Endothelial cell of umbilical vein (primary cell): ENCODE data around the gene ATPAF1. TPM values are rescaled to one million over a fixed set of nuclear protein-coding genes. Genes with fewer than 3 reads are reported as not detected.

Experiments
- BruUV-seq: library from RNA; stranded (reverse); fragments of 400-500 nt; replicated peaks from 2 replicates; lab custom pipeline; 2021; lab: Mats Ljungman, UMichigan
- CTCF ChIA-PET: fragments of 300-600, 350-600 bp; sonication (Branson Sonifier 250); formaldehyde crosslinking; loops from one replicate; lab custom pipeline; 2021; ENCODE audit warnings: antibody characterized with exemption, inconsistent platforms; lab: Charles Lee
- POLR2A ChIA-PET: fragments of 300-600, 350-600 bp; sonication (Branson Sonifier 250); formaldehyde crosslinking; loops from one replicate; lab custom pipeline; 2021; ENCODE audit warnings: antibody characterized with exemption, inconsistent platforms; lab: Charles Lee
- DNase-seq: peaks from one replicate; pipeline ENCODE4 v3.0.0-alpha.2; 2011; ENCODE audit warnings: low read depth, low spot score
- FAIRE-seq: peaks from 2 replicates; lab custom pipeline; 2011; peaks lifted over from hg19 to GRCh38; lab: Jason Lieb, UNC
- H2AFZ ChIP-seq: 2 replicates; pipeline ENCODE4 v1.6.0; 2012; ENCODE audit warnings: low read depth, low read length, control low read depth, inconsistent platforms
- H3K27ac ChIP-seq: 2 replicates; pipeline ENCODE4 v1.5.1; 2011; ENCODE audit warnings: low read depth, mild to moderate bottlenecking, control low read depth, low read length, moderate library complexity; ENCODE audit not compliant: insufficient read depth
- H3K27me3 ChIP-seq, 2 experiments: 2 replicates each; pipeline versions ENCODE4 v1.6.0 to v1.6.1; 2011; ENCODE audit warnings: low read length in 2 of 2, mixed read lengths in 1 of 2; ENCODE audit not compliant: control insufficient read depth in 2 of 2, insufficient read depth in 2 of 2
- H3K36me3 ChIP-seq, 2 experiments: 2 replicates in 1 of 2; 3 replicates in 1 of 2; pipeline ENCODE4 v1.5.1; 2011; ENCODE audit warnings: low read length in 2 of 2, mild to moderate bottlenecking in 1 of 2, moderate library complexity in 1 of 2; ENCODE audit not compliant: control insufficient read depth in 2 of 2, insufficient read depth in 2 of 2; ENCODE audit errors: extremely low read depth in 1 of 2
- H3K4me1 ChIP-seq: 3 replicates; pipeline ENCODE4 v1.5.1; 2011; ENCODE audit warnings: mild to moderate bottlenecking, low read length; ENCODE audit not compliant: control insufficient read depth, insufficient read depth; ENCODE audit errors: extremely low read depth
- H3K4me2 ChIP-seq: 2 replicates; pipeline ENCODE4 v1.6.1; 2011; ENCODE audit warnings: low read length, control low read depth, mixed read lengths; ENCODE audit not compliant: insufficient read depth
- H3K4me3 ChIP-seq, 3 experiments: fragments of 200-600 bp in 1 of 3; sonication (generic), shearing (Covaris generic) in 1 of 3; replicated peaks in 1 of 3; 2 replicates each; pipeline ENCODE4 v1.5.1; 2011 to 2016; ENCODE audit warnings: control low read depth in 3 of 3, low read length in 3 of 3, mild to moderate bottlenecking in 2 of 3, inconsistent platforms in 1 of 3, low read depth in 1 of 3, moderate library complexity in 1 of 3; ENCODE audit not compliant: insufficient read depth in 1 of 3
- H3K79me2 ChIP-seq: 2 replicates; pipeline ENCODE4 v1.6.0; 2012; ENCODE audit warnings: low read length, inconsistent platforms; ENCODE audit not compliant: control insufficient read depth, insufficient read depth
- H3K9ac ChIP-seq: replicated peaks from 2 replicates; pipeline ENCODE3; 2011; ENCODE audit warnings: low read length, control low read depth; ENCODE audit not compliant: insufficient read depth; ENCODE audit errors: extremely low read depth
- H3K9me1 ChIP-seq: replicated peaks from 3 replicates; pipeline ENCODE4 v1.6.0; 2011; ENCODE audit warnings: mild to moderate bottlenecking, low read length; ENCODE audit not compliant: control insufficient read depth, insufficient read depth; ENCODE audit errors: extremely low read depth
- H3K9me3 ChIP-seq: replicated peaks from 2 replicates; pipeline ENCODE4 v1.5.1; 2012; ENCODE audit warnings: low read length, inconsistent platforms; ENCODE audit not compliant: control insufficient read depth, insufficient read depth
- H4K20me1 ChIP-seq: replicated peaks from 2 replicates; pipeline ENCODE3; 2011; ENCODE audit warnings: mild to moderate bottlenecking, low read length; ENCODE audit not compliant: control insufficient read depth, insufficient read depth; ENCODE audit errors: extremely low read depth
- EZH2 ChIP-seq: IDR thresholded peaks from 2 replicates; pipeline ENCODE4 v1.6.1; 2012; ENCODE audit warnings: borderline replicate concordance, low read depth, mild to moderate bottlenecking, moderate library complexity, low read length, inconsistent platforms; ENCODE audit not compliant: severe bottlenecking
- FOS ChIP-seq: IDR thresholded peaks from 2 replicates; pipeline ENCODE4 v1.6.1; 2011; ENCODE audit warnings: mild to moderate bottlenecking, low read length, moderate library complexity, borderline replicate concordance; ENCODE audit not compliant: insufficient read depth
- GATA2 ChIP-seq: IDR thresholded peaks from 2 replicates; pipeline ENCODE4 v1.7.0; 2011; ENCODE audit warnings: low read depth, mild to moderate bottlenecking, moderate library complexity, mixed read lengths, low read length; ENCODE audit not compliant: insufficient read length, insufficient read depth
- JUN ChIP-seq: IDR thresholded peaks from 2 replicates; pipeline ENCODE4 v1.6.1; 2011; ENCODE audit warnings: borderline replicate concordance, low read depth; ENCODE audit not compliant: insufficient read length, insufficient read depth
- MYC ChIP-seq: IDR thresholded peaks from one replicate; pipeline ENCODE4 v1.6.1; 2011; ENCODE audit warnings: mild to moderate bottlenecking, low read depth, low read length
- POLR2A ChIP-seq: IDR thresholded peaks from 2 replicates; pipeline ENCODE4 v1.6.1; 2012; ENCODE audit warnings: low read depth, mild to moderate bottlenecking, control low read depth, low read length
- POLR2AphosphoS5 ChIP-seq: IDR thresholded peaks from 2 replicates; pipeline ENCODE4 v1.6.1; 2012; ENCODE audit warnings: low read depth, mild to moderate bottlenecking, control low read depth, low read length, moderate library complexity; ENCODE audit not compliant: insufficient read depth
- dilution Hi-C: fragments of 300-500 bp; cut with MboI; formaldehyde crosslinking; loops from one replicate; pipeline ENCODE4 v1.15.0; 2019; ENCODE audit warnings: low sequenced_read_pairs; ENCODE audit not compliant: extremely low pct_ligation_motif_present
- intact Hi-C: fragments of 100-400 bp; cut with micrococcal nuclease; formaldehyde crosslinking; loops from one replicate; pipeline ENCODE4 v1.10.0; 2022
- polyA plus RNA-seq, 4 experiments: library from polyadenylated mRNA; depleted of rRNA in 3 of 4; stranded (reverse) in 3 of 4; unstranded in 1 of 4; fragments of >200 nt; gene quantifications; 2 replicates each; pipeline versions ENCODE4 v1.2.1 to v1.2.3, GENCODE V29; 2011 to 2012; ENCODE audit warnings: missing spikeins in 1 of 4
- total RNA-seq: library from RNA; stranded (reverse); gene quantifications from 2 replicates; pipeline ENCODE4 v1.2.3, GENCODE V29; 2021
- TF ChIP-seq, protein P1 (sequence below), 2 donors: IDR thresholded peaks; 1 replicate in 1 of 2; 2 replicates in 1 of 2; pipeline ENCODE4 v1.5.1; 2011; ENCODE audit warnings: low read length in 2 of 2, mild to moderate bottlenecking in 2 of 2, moderate library complexity in 2 of 2, control low read depth in 1 of 2, inconsistent platforms in 1 of 2, low read depth in 1 of 2; ENCODE audit not compliant: insufficient read depth in 1 of 2; ENCODE audit errors: extremely low read depth in 1 of 2
- TF ChIP-seq, protein P2 (sequence below): IDR thresholded peaks from 2 replicates; pipeline ENCODE4 v1.6.1; 2011; ENCODE audit not compliant: insufficient read depth, insufficient read length

Gene ATPAF1
- total and polyA plus RNA-seq, 2 donors (not counting 3 experiments of a cell fraction or from before 2014, with no cell fraction given): 28.3 to 29.6 TPM

DNA sequence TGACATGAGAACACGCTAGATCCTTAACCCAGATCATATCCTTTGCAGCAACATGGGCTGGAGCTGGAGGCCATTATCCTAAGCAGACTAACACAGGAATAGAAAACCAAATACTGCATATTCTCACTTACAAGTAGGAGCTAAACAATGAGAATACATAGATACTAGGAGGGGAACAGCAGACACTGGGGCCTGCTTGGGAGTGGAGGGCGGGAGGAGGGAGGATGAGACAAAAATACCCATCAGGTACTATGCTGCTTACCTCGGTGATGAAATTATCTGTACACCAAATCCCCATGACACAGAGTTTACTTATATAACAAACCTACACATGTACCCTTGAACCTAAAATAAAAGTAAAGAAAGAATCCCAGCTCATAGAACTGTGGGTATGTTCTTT lies 50.3 kb downstream of the ATPAF1 start:
- ChIA-PET CTCF (interaction anchor here (2.0 to 3.1 kb wide), 2 partner anchors 14 to 107 kb away, joined by 13 to 21 read pairs; partner anchors contain the start of gene MKNK1), POLR2A (no interaction called here)
- DNase-seq (no peak), FAIRE-seq (no peak)
- Histone ChIP-seq H3K4me3 (no peak overlapping the region), H3K79me2 (no peaks in the 10 kb centered on the region), H3K9me1 (no peaks in the 10 kb centered on the region), H3K9me3 (no peaks in the 10 kb centered on the region), H3K9ac (no peak overlapping the region), H3K36me3 (no peaks in the 10 kb centered on the region), H3K4me2 (no peak overlapping the region), H4K20me1 (no peaks in the 10 kb centered on the region), H3K27me3 (no peaks in the 10 kb centered on the region), H2AFZ (no peak overlapping the region), H3K27ac (no peak overlapping the region), H3K4me1 (peaks cover 11% of the 10 kb centered on the region)
- intact Hi-C loops: loop anchor here (2.0 kb wide), 1 partner anchor 51 kb away; the partner anchor contains the start of gene ATPAF1
- no TSS peak for BruUV-seq
- dilution Hi-C loops: no loop called here
- TF ChIP-seq GATA2 (no peak), POLR2AphosphoS5 (no peak), POLR2A (no peak), MYC (no peak), JUN (no peak), FOS (no peak), EZH2 (no peak)
- TF ChIP-seq, protein P1, sequence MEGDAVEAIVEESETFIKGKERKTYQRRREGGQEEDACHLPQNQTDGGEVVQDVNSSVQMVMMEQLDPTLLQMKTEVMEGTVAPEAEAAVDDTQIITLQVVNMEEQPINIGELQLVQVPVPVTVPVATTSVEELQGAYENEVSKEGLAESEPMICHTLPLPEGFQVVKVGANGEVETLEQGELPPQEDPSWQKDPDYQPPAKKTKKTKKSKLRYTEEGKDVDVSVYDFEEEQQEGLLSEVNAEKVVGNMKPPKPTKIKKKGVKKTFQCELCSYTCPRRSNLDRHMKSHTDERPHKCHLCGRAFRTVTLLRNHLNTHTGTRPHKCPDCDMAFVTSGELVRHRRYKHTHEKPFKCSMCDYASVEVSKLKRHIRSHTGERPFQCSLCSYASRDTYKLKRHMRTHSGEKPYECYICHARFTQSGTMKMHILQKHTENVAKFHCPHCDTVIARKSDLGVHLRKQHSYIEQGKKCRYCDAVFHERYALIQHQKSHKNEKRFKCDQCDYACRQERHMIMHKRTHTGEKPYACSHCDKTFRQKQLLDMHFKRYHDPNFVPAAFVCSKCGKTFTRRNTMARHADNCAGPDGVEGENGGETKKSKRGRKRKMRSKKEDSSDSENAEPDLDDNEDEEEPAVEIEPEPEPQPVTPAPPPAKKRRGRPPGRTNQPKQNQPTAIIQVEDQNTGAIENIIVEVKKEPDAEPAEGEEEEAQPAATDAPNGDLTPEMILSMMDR (IDR thresholded peaks at IDR 0.05; ENCODE audit: extremely low read depth in 1 of 2, insufficient read depth in 1 of 2, low read depth in 1 of 2, low read length in 2 of 2): no peak
- TF ChIP-seq, protein P2, sequence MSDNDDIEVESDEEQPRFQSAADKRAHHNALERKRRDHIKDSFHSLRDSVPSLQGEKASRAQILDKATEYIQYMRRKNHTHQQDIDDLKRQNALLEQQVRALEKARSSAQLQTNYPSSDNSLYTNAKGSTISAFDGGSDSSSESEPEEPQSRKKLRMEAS: no peak
